Measurements from ENCODE around the gene CBLB.

Gene CBLB

GRCh38 chr3:105857601-105858000, 11.2 kb downstream of the CBLB start:
- Histone ChIP-seq H3K23ac (ENCODE audit: low read length) (no peak overlapping the region), H3K56ac (ENCODE audit: low read length) (peak overlapping the region; percentile 31), H3K4me3 (ENCODE audit: low read length) (no peak overlapping the region), H4K5ac (ENCODE audit: low read length) (no peak overlapping the region), H3K4me2 (ENCODE audit: low read length) (no peak overlapping the region), H3K79me1 (ENCODE audit: low read length) (peaks cover 4% of the 10 kb centered on the region), H2AK5ac (ENCODE audit: low read length) (no peak overlapping the region), H3K9ac (ENCODE audit: low read length) (no peak overlapping the region), H3K18ac (ENCODE audit: low read length) (no peak overlapping the region), H3K27me3 (ENCODE audit: insufficient read depth, low read length, poor library complexity) (no peaks in the 10 kb centered on the region), H2BK120ac (ENCODE audit: low read depth, low read length) (no peak overlapping the region), H4K8ac (ENCODE audit: low read depth, low read length) (no peak overlapping the region), H3K4ac (ENCODE audit: low read depth, low read length) (no peak overlapping the region), H2BK15ac (replicated peaks; ENCODE audit: low read depth) (no peak overlapping the region), H3K27ac (ENCODE audit: low read depth, low read length) (no peak overlapping the region), H2BK5ac (ENCODE audit: low read length) (no peak overlapping the region), H3K79me2 (ENCODE audit: control insufficient read depth, insufficient read depth, low read length) (no peaks in the 10 kb centered on the region), H3K4me1 (ENCODE audit: control insufficient read depth, low read depth, low read length) (no peaks in the 10 kb centered on the region), H3K36me3 (ENCODE audit: control insufficient read depth, insufficient read depth, low read length) (no peaks in the 10 kb centered on the region)
- DNase-seq = no peak
- WGBS (ENCODE audit: extremely low coverage, insufficient coverage, low lambda C conversion rate) = no CpG with 5 or more reads among the region's 1 CpG

- H4K8ac ChIP-seq (ENCODE audit: low read depth, low read length) = no peak overlapping the region
- H3K9ac ChIP-seq (ENCODE audit: low read length) = no peak overlapping the region
- DNase-seq = no peak
- no peaks in the 10 kb centered on the region for H3K27me3 ChIP-seq (ENCODE audit: insufficient read depth, low read length, poor library complexity)
- H2BK15ac ChIP-seq (replicated peaks; ENCODE audit: low read depth) = no peak overlapping the region
- H2AK5ac ChIP-seq (ENCODE audit: low read length) = no peak overlapping the region
- H3K4ac ChIP-seq (ENCODE audit: low read depth, low read length) = no peak overlapping the region
- no peak overlapping the region for H3K23ac ChIP-seq (ENCODE audit: low read length)
- H4K5ac ChIP-seq (ENCODE audit: low read length) = no peak overlapping the region
- H3K4me3 ChIP-seq (ENCODE audit: low read length) = no peak overlapping the region
- peaks cover 2% of the 10 kb centered on the region for H3K79me1 ChIP-seq (ENCODE audit: low read length)
- no peak overlapping the region for H2BK5ac ChIP-seq (ENCODE audit: low read length)
- H3K56ac ChIP-seq (ENCODE audit: low read length) = no peak overlapping the region
- H2BK120ac ChIP-seq (ENCODE audit: low read depth, low read length) = no peak overlapping the region
- no CpG with 5 or more reads among the region's 2 CpGs for WGBS (ENCODE audit: extremely low coverage, insufficient coverage, low lambda C conversion rate)
- no peak overlapping the region for H3K27ac ChIP-seq (ENCODE audit: low read depth, low read length)
- no peak overlapping the region for H3K18ac ChIP-seq (ENCODE audit: low read length)
- no peaks in the 10 kb centered on the region for H3K4me1 ChIP-seq (ENCODE audit: control insufficient read depth, low read depth, low read length)
- no peaks in the 10 kb centered on the region for H3K36me3 ChIP-seq (ENCODE audit: control insufficient read depth, insufficient read depth, low read length)
- H3K4me2 ChIP-seq (ENCODE audit: low read length) = no peak overlapping the region
- H3K79me2 ChIP-seq (ENCODE audit: control insufficient read depth, insufficient read depth, low read length) = no peaks in the 10 kb centered on the region
Observed at GRCh38 chr3:105856605-105857004, 12.2 kb downstream of the CBLB start.

DNA sequence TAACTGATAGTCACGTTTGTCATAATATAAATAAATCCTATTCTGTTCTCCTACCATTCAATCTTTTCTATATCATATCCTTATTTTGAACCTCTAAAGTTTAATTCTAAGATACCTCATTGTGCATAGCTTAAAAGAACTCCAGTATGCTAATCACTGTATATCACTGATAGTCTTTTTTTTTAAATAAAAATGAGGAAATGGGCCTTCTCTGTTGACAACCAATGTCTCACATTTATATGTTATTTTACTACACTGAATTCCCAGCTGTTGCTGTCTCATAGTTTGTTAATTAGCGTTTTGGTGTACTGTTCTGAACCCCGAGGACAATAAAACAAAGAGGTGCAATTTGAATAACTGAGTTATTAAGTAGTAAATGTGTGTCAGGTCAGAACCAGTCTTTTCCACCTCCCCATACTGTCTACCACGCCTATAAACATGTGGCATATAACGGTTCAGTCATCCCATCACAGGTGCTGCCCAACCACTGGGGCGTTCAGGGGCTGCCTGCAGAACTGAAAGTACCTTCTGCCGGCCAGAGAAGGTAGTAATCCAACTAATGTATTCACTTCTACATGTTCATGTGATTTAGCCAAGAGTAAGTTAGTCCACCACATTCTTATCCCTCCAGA, 14.9 kb downstream of the CBLB start:
- DNase-seq = no peak
- 100% methylated on average over 1 of the region's 7 CpGs for WGBS (ENCODE audit: extremely low coverage, insufficient coverage, low lambda C conversion rate)
- Histone ChIP-seq H3K4ac (ENCODE audit: low read depth, low read length) (no peak overlapping the region), H4K8ac (ENCODE audit: low read depth, low read length) (no peak overlapping the region), H3K27ac (ENCODE audit: low read depth, low read length) (no peak overlapping the region), H2AK5ac (ENCODE audit: low read length) (no peak overlapping the region), H3K4me3 (ENCODE audit: low read length) (no peak overlapping the region), H3K79me2 (ENCODE audit: control insufficient read depth, insufficient read depth, low read length) (no peaks in the 10 kb centered on the region), H3K23ac (ENCODE audit: low read length) (no peak overlapping the region), H3K27me3 (ENCODE audit: insufficient read depth, low read length, poor library complexity) (no peaks in the 10 kb centered on the region), H4K5ac (ENCODE audit: low read length) (no peak overlapping the region), H2BK120ac (ENCODE audit: low read depth, low read length) (no peak overlapping the region), H2BK5ac (ENCODE audit: low read length) (no peak overlapping the region), H3K18ac (ENCODE audit: low read length) (no peak overlapping the region), H3K56ac (ENCODE audit: low read length) (no peak overlapping the region), H3K4me2 (ENCODE audit: low read length) (no peak overlapping the region), H3K4me1 (ENCODE audit: control insufficient read depth, low read depth, low read length) (no peaks in the 10 kb centered on the region), H2BK15ac (replicated peaks; ENCODE audit: low read depth) (no peak overlapping the region), H3K79me1 (ENCODE audit: low read length) (peaks cover 2% of the 10 kb centered on the region), H3K36me3 (ENCODE audit: control insufficient read depth, insufficient read depth, low read length) (no peaks in the 10 kb centered on the region), H3K9ac (ENCODE audit: low read length) (no peak overlapping the region)

GRCh38 chr3:105851582-105851981, 17.2 kb downstream of the CBLB start:
- Histone ChIP-seq H3K79me2 (ENCODE audit: control insufficient read depth, insufficient read depth, low read length) (no peaks in the 10 kb centered on the region), H3K27ac (ENCODE audit: low read depth, low read length) (no peak overlapping the region), H3K4me3 (ENCODE audit: low read length) (no peak overlapping the region), H3K36me3 (ENCODE audit: control insufficient read depth, insufficient read depth, low read length) (no peaks in the 10 kb centered on the region), H3K27me3 (ENCODE audit: insufficient read depth, low read length, poor library complexity) (no peaks in the 10 kb centered on the region), H3K4me1 (ENCODE audit: control insufficient read depth, low read depth, low read length) (no peaks in the 10 kb centered on the region), H3K4ac (ENCODE audit: low read depth, low read length) (no peak overlapping the region), H2BK15ac (replicated peaks; ENCODE audit: low read depth) (no peak overlapping the region), H2BK120ac (ENCODE audit: low read depth, low read length) (no peak overlapping the region), H2AK5ac (ENCODE audit: low read length) (no peak overlapping the region), H4K8ac (ENCODE audit: low read depth, low read length) (no peak overlapping the region), H3K4me2 (ENCODE audit: low read length) (no peak overlapping the region), H3K23ac (ENCODE audit: low read length) (no peak overlapping the region), H3K18ac (ENCODE audit: low read length) (no peak overlapping the region), H2BK5ac (ENCODE audit: low read length) (no peak overlapping the region), H3K9ac (ENCODE audit: low read length) (no peak overlapping the region), H3K79me1 (ENCODE audit: low read length) (peaks cover 2% of the 10 kb centered on the region), H4K5ac (ENCODE audit: low read length) (no peak overlapping the region), H3K56ac (ENCODE audit: low read length) (no peak overlapping the region)
- whole genome bisulfite sequencing (ENCODE audit: extremely low coverage, insufficient coverage, low lambda C conversion rate) = no CpG with 5 or more reads among the region's 1 CpG
- DNase-seq = no peak

DNA sequence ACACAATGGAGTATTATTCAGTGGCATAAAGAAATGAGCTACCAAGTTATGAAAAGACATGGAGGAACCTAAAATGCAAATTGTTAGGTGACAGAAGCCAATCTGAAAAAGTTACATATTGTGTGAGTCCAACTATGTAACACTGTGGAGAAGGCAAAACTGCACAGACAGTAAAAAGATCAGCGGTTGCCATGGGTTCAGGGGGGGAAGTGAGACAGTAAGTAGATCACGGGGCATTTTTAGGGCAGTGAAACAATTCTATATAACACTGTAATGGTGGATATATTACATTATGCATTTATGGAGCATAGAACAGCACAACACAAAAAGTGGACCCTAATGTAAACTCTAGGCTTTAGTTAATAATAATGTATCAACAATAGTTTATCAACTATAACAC, 17.6 kb downstream of the CBLB start:
- Histone ChIP-seq H3K4ac (ENCODE audit: low read depth, low read length) (no peak overlapping the region), H3K4me2 (ENCODE audit: low read length) (no peak overlapping the region), H3K9ac (ENCODE audit: low read length) (no peak overlapping the region), H4K8ac (ENCODE audit: low read depth, low read length) (no peak overlapping the region), H2BK15ac (replicated peaks; ENCODE audit: low read depth) (no peak overlapping the region), H3K27me3 (ENCODE audit: insufficient read depth, low read length, poor library complexity) (no peaks in the 10 kb centered on the region), H3K23ac (ENCODE audit: low read length) (no peak overlapping the region), H2BK5ac (ENCODE audit: low read length) (no peak overlapping the region), H3K79me2 (ENCODE audit: control insufficient read depth, insufficient read depth, low read length) (no peaks in the 10 kb centered on the region), H3K56ac (ENCODE audit: low read length) (no peak overlapping the region), H3K79me1 (ENCODE audit: low read length) (peaks cover 2% of the 10 kb centered on the region), H3K4me1 (ENCODE audit: control insufficient read depth, low read depth, low read length) (no peaks in the 10 kb centered on the region), H3K4me3 (ENCODE audit: low read length) (no peak overlapping the region), H2AK5ac (ENCODE audit: low read length) (no peak overlapping the region), H3K36me3 (ENCODE audit: control insufficient read depth, insufficient read depth, low read length) (no peaks in the 10 kb centered on the region), H2BK120ac (ENCODE audit: low read depth, low read length) (no peak overlapping the region), H3K18ac (ENCODE audit: low read length) (no peak overlapping the region), H4K5ac (ENCODE audit: low read length) (no peak overlapping the region), H3K27ac (ENCODE audit: low read depth, low read length) (no peak overlapping the region)
- DNase-seq = no peak
- WGBS (ENCODE audit: extremely low coverage, insufficient coverage, low lambda C conversion rate) = no CpG with 5 or more reads among the region's 2 CpGs

DNA sequence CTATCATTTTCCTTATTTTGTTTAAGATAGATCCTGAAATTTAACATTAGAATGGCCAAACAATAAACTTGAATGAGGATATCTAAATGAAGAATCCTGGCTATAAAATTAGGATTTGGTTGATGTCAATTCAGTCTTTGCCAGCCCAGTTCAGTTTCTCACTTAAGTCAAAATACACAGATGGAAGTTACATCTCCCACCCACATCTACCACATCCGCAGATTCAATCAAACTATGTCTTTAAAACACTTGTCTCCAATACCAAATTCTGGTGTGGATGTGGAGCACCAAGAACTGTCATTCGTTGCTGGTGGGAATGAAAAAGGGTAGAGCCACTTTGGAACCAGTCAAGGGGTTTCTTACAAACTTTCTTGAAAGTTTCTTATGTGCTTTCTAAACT, 18.2 kb downstream of the CBLB start:
- WGBS (ENCODE audit: extremely low coverage, insufficient coverage, low lambda C conversion rate) = no CpG with 5 or more reads among the region's 2 CpGs
- H2BK15ac ChIP-seq (replicated peaks; ENCODE audit: low read depth) = no peak overlapping the region
- H2AK5ac ChIP-seq (ENCODE audit: low read length) = no peak overlapping the region
- H3K4me2 ChIP-seq (ENCODE audit: low read length) = no peak overlapping the region
- H3K27ac ChIP-seq (ENCODE audit: low read depth, low read length) = no peak overlapping the region
- H3K4ac ChIP-seq (ENCODE audit: low read depth, low read length) = no peak overlapping the region
- H3K27me3 ChIP-seq (ENCODE audit: insufficient read depth, low read length, poor library complexity) = no peaks in the 10 kb centered on the region
- H2BK120ac ChIP-seq (ENCODE audit: low read depth, low read length) = no peak overlapping the region
- peaks cover 2% of the 10 kb centered on the region for H3K79me1 ChIP-seq (ENCODE audit: low read length)
- no peak overlapping the region for H3K56ac ChIP-seq (ENCODE audit: low read length)
- no peak overlapping the region for H3K9ac ChIP-seq (ENCODE audit: low read length)
- DNase-seq = no peak
- no peaks in the 10 kb centered on the region for H3K4me1 ChIP-seq (ENCODE audit: control insufficient read depth, low read depth, low read length)
- H4K8ac ChIP-seq (ENCODE audit: low read depth, low read length) = no peak overlapping the region
- no peak overlapping the region for H2BK5ac ChIP-seq (ENCODE audit: low read length)
- H4K5ac ChIP-seq (ENCODE audit: low read length) = no peak overlapping the region
- no peak overlapping the region for H3K4me3 ChIP-seq (ENCODE audit: low read length)
- no peaks in the 10 kb centered on the region for H3K79me2 ChIP-seq (ENCODE audit: control insufficient read depth, insufficient read depth, low read length)
- H3K23ac ChIP-seq (ENCODE audit: low read length) = no peak overlapping the region
- H3K36me3 ChIP-seq (ENCODE audit: control insufficient read depth, insufficient read depth, low read length) = no peaks in the 10 kb centered on the region
- H3K18ac ChIP-seq (ENCODE audit: low read length) = no peak overlapping the region
